Naive thymus-derived CD4-positive, alpha-beta T cell (primary cell): Measurements from ENCODE around the gene TTC7B. TPM values are rescaled to one million over a fixed set of nuclear protein-coding genes. Genes with fewer than 3 reads are reported as not detected.
A peak's percentile ranks its signal among the peaks of the same experiment; 100 is the strongest.
"Not testable (repeated sequence)": the region's sequence is repeated elsewhere in the genome, so short reads cannot be mapped to it uniquely, and the experiment has no call there.

Source experiments
- ATAC-seq: fragments of 150-1000 bp; cut with Tn5 transposase; 2 replicates; pipeline ENCODE4 v1.10.0; 2021; ENCODE audit warnings: mild to moderate bottlenecking, moderate library complexity
- CTCF ChIA-PET: fragments of 350-600 bp; sonication (Branson Sonifier 250); formaldehyde crosslinking; loops from one replicate; lab custom pipeline; 2021; ENCODE audit warnings: antibody characterized with exemption; lab: Charles Lee
- POLR2A ChIA-PET: fragments of 350-600 bp; sonication (Branson Sonifier 250); formaldehyde crosslinking; loops from one replicate; lab custom pipeline; 2021; ENCODE audit warnings: antibody characterized with exemption, inconsistent platforms; lab: Charles Lee
- DNase-seq, 9 donors: peaks; one replicate each; pipeline versions ENCODE4 v3.0.0 to v3.0.0-alpha.2; 2020 to 2022; ENCODE audit warnings: mixed read lengths in 1 of 9
- H3K27ac ChIP-seq: one replicate; pipeline ENCODE4 v1.7.0; 2013; ENCODE audit warnings: mild to moderate bottlenecking, low read depth, low read length, moderate library complexity
- H3K27me3 ChIP-seq, 2 donors: one replicate each; pipeline ENCODE4 v1.7.0; 2013; ENCODE audit warnings: low read length in 2 of 2, mild to moderate bottlenecking in 2 of 2, moderate library complexity in 2 of 2; ENCODE audit not compliant: control insufficient read depth in 2 of 2, insufficient read depth in 2 of 2
- H3K36me3 ChIP-seq, 3 experiments: 1 replicate in 2 of 3; 2 replicates in 1 of 3; pipeline ENCODE4 v1.7.0; 2013; ENCODE audit warnings: low read length in 3 of 3, mild to moderate bottlenecking in 3 of 3, moderate library complexity in 1 of 3; ENCODE audit not compliant: insufficient read depth in 3 of 3, control insufficient read depth in 2 of 3
- H3K4me1 ChIP-seq, 2 donors: one replicate each; pipeline ENCODE4 v1.7.0; 2013; ENCODE audit warnings: low read length in 2 of 2, mild to moderate bottlenecking in 2 of 2, moderate library complexity in 1 of 2; ENCODE audit not compliant: control insufficient read depth in 2 of 2, insufficient read depth in 2 of 2
- H3K4me3 ChIP-seq: 2 replicates; pipeline ENCODE4 v1.7.0; 2013; ENCODE audit warnings: mild to moderate bottlenecking, low read length
- H3K9me3 ChIP-seq, 3 experiments: 1 replicate in 2 of 3; 2 replicates in 1 of 3; pipeline ENCODE4 v1.7.0; 2013; ENCODE audit warnings: low read length in 3 of 3; ENCODE audit not compliant: control insufficient read depth in 2 of 3
- H3K27ac Mint-ChIP-seq, 9 donors: one replicate each; pipeline ENCODE4 v1.8.0; 2020 to 2022; ENCODE audit warnings: mixed read lengths in 9 of 9, mild to moderate bottlenecking in 8 of 9, moderate library complexity in 5 of 9, inconsistent platforms in 2 of 9
- H3K27me3 Mint-ChIP-seq, 5 donors: one replicate each; pipeline ENCODE4 v1.8.0; 2021 to 2022; ENCODE audit warnings: mixed read lengths in 5 of 5, mild to moderate bottlenecking in 1 of 5
- H3K36me3 Mint-ChIP-seq, 5 donors: one replicate each; pipeline ENCODE4 v1.8.0; 2020 to 2022; ENCODE audit warnings: mixed read lengths in 5 of 5, mild to moderate bottlenecking in 3 of 5, inconsistent platforms in 1 of 5
- H3K4me1 Mint-ChIP-seq, 7 donors: one replicate each; pipeline ENCODE4 v1.8.0; 2020 to 2022; ENCODE audit warnings: mixed read lengths in 7 of 7, mild to moderate bottlenecking in 3 of 7, inconsistent platforms in 1 of 7
- H3K4me3 Mint-ChIP-seq, 10 donors: one replicate each; pipeline ENCODE4 v1.8.0; 2020 to 2022; ENCODE audit warnings: mild to moderate bottlenecking in 10 of 10, mixed read lengths in 10 of 10, moderate library complexity in 6 of 10, inconsistent platforms in 2 of 10
- H3K9me3 Mint-ChIP-seq, 11 donors: one replicate each; pipeline ENCODE4 v1.8.0; 2020 to 2022; ENCODE audit warnings: mixed read lengths in 11 of 11, mild to moderate bottlenecking in 4 of 11, inconsistent platforms in 1 of 11, moderate library complexity in 1 of 11
- intact Hi-C, 2 donors: fragments of 100-400 bp; cut with micrococcal nuclease; formaldehyde crosslinking; loops; one replicate each; pipeline ENCODE4 v1.15.1; 2023
- polyA plus RNA-seq, 2 donors: library from polyadenylated mRNA; unstranded; fragments of 300-500 nt; fragmentation: Illumina TruSeq; gene quantifications; one replicate each; pipeline ENCODE4 v1.2.3, GENCODE V29; 2021
- total RNA-seq, 6 experiments: library from RNA in 5 of 6; stranded (reverse) in 5 of 6; gene quantifications; 1 replicate in 5 of 6; 2 replicates in 1 of 6; pipeline ENCODE4 v1.2.3 and lab custom pipeline; 2021 to 2026

TTC7B gene
- total and polyA plus RNA-seq, 7 experiments from 2014 or later: 0.08 to 9.5 (median 3.4) TPM; not detected in 2

DNA sequence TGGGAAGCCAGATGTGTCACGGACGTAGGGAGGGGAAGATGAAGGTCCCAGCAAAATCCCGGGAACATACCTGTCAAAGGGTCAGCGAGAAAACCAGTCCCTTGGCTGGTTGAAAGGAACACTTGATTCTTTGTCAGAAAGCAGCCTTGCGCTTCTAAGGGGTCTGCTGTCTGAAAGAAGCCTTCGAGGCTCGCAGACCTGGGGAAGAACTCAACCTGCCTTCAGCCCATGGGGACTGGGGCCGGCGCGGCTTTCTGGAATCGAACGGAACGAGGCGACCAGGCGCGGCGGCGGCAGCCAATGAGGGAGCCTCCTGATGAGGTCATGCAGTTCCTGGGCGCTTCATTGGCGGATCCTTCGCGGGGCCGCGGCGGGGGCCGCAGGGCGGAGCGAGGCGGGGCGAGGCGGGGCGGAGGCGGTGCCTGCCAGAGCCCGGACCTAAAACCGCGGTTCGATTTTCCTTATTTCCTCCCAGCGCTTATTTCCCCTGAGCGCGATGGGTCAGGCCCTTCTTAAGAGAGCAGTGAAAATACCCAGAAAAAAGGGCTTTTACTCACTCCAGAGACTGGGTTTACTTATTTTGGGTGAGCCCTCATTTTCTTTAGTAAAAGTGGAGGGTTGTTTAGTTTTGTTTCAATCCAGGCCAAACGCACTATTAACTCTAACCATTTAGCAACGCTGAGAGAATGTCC lies 11.8 kb upstream of the TTC7B start:
- Mint-ChIP-seq H3K4me3 (peak overlapping the region; percentile 69 to 91 (median 84)), H3K36me3 (peaks cover 0 to 16% (median 0%) of the 10 kb centered on the region in 5 donors), H3K27ac (peak overlapping the region; percentile 79 to 96 (median 86)), H3K27me3 (peaks cover 0 to 3% (median 0%) of the 10 kb centered on the region in 5 donors), H3K9me3 (peaks cover 0 to 19% (median 12%) of the 10 kb centered on the region in 11 donors), H3K4me1 (peaks cover 7 to 28% (median 18%) of the 10 kb centered on the region in 7 donors)
- Histone ChIP-seq H3K36me3 (no peaks in the 10 kb centered on the region), H3K9me3 (peaks cover 0 to 4% (median 0%) of the 10 kb centered on the region in 3 experiments), H3K4me1 (peaks cover 14% of the 10 kb centered on the region in 2 donors), H3K27me3 (no peaks in the 10 kb centered on the region), H3K4me3 (peak overlapping the region; percentile 61), H3K27ac (peak overlapping the region; percentile 69)
- ChIA-PET CTCF (no interaction called here), POLR2A (interaction anchor here (0.7 kb wide), 1 partner anchor 70 kb away, joined by 3 read pairs; no protein-coding TSS in a partner anchor)
- intact Hi-C loops: loop anchor here (1.0 to 10.0 kb wide), 11 partner anchors 12 to 873 kb away; partner anchors contain the start of genes EFCAB11 (in 2 of the 2), RPS6KA5 (in 2 of the 2), TDP1 (in 2 of the 2) and CALM1 (in 1 of the 2)
- DNase-seq (peak; percentile 83 to 94 (median 85)), ATAC-seq (peak; percentile 100)

GRCh38 chr14:90823542-90823941 lies 7.3 kb upstream of the TTC7B start:
- Mint-ChIP-seq H3K36me3 (peaks cover 0 to 13% (median 0%) of the 10 kb centered on the region in 5 donors), H3K9me3 (peaks cover 0 to 24% (median 12%) of the 10 kb centered on the region in 11 donors), H3K4me1 (peaks cover 0 to 22% (median 17%) of the 10 kb centered on the region in 7 donors)
- intact Hi-C loops: loop anchor here (10.0 kb wide), 1 partner anchor 869 kb away; the partner anchor contains the start of genes EFCAB11 (in 2 of the 2) and TDP1 (in 2 of the 2)
- H3K27ac Mint-ChIP-seq, H3K4me3 Mint-ChIP-seq, H3K27me3 Mint-ChIP-seq, H3K27me3 ChIP-seq, CTCF ChIA-PET, POLR2A ChIA-PET, H3K27ac ChIP-seq, ATAC-seq, H3K36me3 ChIP-seq, H3K9me3 ChIP-seq, DNase-seq, H3K4me3 ChIP-seq: not testable (repeated sequence)
- peaks cover 7 to 18% of the 10 kb centered on the region in 2 donors for H3K4me1 ChIP-seq

DNA sequence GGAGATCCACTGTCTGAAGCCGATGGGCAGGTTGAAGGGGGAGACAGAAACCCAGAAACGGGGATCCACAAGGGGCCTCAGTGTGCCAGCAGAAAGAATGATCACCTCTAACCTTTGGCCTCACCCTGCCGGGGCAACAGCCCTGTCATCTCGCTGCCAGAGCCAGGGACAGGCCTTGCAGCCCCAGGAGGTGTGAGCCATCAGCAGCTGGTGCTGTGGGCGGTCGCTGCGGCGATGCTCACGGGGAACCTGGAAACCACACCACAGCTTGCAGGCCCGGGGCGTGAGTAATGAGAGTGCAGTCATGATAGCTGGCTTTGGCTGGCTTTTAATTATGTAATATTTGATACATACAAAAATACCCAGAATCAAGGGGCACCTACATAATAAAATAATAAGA lies 4.7 kb upstream of the TTC7B start:
- Mint-ChIP-seq H3K27me3 (peaks cover 5 to 21% (median 6%) of the 10 kb centered on the region in 5 donors), H3K36me3 (peaks cover 0 to 9% (median 0%) of the 10 kb centered on the region in 5 donors), H3K4me3 (no peak overlapping the region), H3K27ac (no peak overlapping the region), H3K4me1 (peaks cover 0 to 12% (median 8%) of the 10 kb centered on the region in 7 donors), H3K9me3 (peaks cover 0 to 24% (median 12%) of the 10 kb centered on the region in 11 donors)
- H3K27ac ChIP-seq: no peak overlapping the region
- H3K36me3 ChIP-seq: no peaks in the 10 kb centered on the region
- intact Hi-C loops: loop anchor here (10.0 kb wide), 1 partner anchor 866 kb away; the partner anchor contains the start of genes EFCAB11 (in 2 of the 2) and TDP1 (in 2 of the 2)
- H3K9me3 ChIP-seq: peaks cover 0 to 4% (median 0%) of the 10 kb centered on the region in 3 experiments
- peak; percentile 79 for ATAC-seq
- CTCF ChIA-PET: no interaction called here
- DNase-seq: peak in 3 of 9 donors; percentile 16 to 71 (median 20)
- H3K4me3 ChIP-seq: no peak overlapping the region
- H3K27me3 ChIP-seq: peaks cover 0 to 4% of the 10 kb centered on the region in 2 donors
- POLR2A ChIA-PET: interaction anchor here (0.6 kb wide), 1 partner anchor 38 kb away, joined by 4 read pairs; no protein-coding TSS in a partner anchor
- H3K4me1 ChIP-seq: peaks cover 0 to 10% of the 10 kb centered on the region in 2 donors

DNA sequence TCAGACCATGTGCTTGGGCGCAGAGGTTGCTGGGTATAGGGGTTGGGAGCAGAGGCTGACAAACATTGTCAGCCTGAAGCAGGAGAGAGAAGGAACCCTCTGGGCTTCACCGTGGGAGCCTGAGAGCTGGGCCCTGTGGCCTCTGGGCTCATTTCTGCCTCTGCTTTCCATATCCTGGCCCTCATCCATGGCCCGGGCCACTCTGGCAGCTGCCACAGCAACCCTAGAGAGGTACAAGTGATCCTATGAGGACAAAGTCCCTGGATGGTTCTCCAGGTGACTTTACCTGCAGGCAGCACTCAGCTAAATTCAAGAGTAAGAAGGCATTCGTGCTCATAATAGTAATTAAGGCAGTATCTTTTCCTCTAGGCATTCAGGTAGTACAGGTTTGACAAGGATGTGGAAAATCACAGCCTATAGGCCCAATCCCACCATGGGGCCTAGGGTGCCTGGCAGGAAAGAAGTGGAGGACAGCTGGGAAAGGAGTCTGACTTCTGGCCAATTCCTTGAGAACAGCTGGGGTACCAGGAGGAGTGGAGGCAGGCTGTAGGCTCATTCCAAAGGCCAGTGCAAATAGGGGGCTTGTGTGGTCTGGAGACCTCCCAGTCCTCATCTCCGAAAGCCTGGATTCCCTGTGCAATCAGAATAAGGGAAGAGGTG lies 3.6 kb upstream of the TTC7B start:
- no peak overlapping the region for H3K27ac Mint-ChIP-seq
- intact Hi-C loops: loop anchor here (10.0 kb wide), 1 partner anchor 865 kb away; the partner anchor contains the start of genes EFCAB11 (in 2 of the 2) and TDP1 (in 2 of the 2)
- H3K4me3 Mint-ChIP-seq: peak overlapping the region in 1 of 10 donors; percentile 3
- H3K4me1 ChIP-seq: peaks cover 4 to 10% of the 10 kb centered on the region in 2 donors
- peaks cover 0 to 6% (median 0%) of the 10 kb centered on the region in 5 donors for H3K36me3 Mint-ChIP-seq
- no peak overlapping the region for H3K27ac ChIP-seq
- ATAC-seq: no peak
- H3K9me3 Mint-ChIP-seq: peaks cover 0 to 20% (median 9%) of the 10 kb centered on the region in 11 donors
- peaks cover 0 to 4% of the 10 kb centered on the region in 2 donors for H3K27me3 ChIP-seq
- no peak for DNase-seq
- ChIA-PET CTCF (no interaction called here), POLR2A (no interaction called here)
- no peak overlapping the region for H3K4me3 ChIP-seq
- H3K4me1 Mint-ChIP-seq: peaks cover 4 to 16% (median 13%) of the 10 kb centered on the region in 7 donors
- peaks cover 5 to 30% (median 6%) of the 10 kb centered on the region in 5 donors for H3K27me3 Mint-ChIP-seq
- no peaks in the 10 kb centered on the region for H3K36me3 ChIP-seq
- peaks cover 0 to 4% (median 0%) of the 10 kb centered on the region in 3 experiments for H3K9me3 ChIP-seq

DNA sequence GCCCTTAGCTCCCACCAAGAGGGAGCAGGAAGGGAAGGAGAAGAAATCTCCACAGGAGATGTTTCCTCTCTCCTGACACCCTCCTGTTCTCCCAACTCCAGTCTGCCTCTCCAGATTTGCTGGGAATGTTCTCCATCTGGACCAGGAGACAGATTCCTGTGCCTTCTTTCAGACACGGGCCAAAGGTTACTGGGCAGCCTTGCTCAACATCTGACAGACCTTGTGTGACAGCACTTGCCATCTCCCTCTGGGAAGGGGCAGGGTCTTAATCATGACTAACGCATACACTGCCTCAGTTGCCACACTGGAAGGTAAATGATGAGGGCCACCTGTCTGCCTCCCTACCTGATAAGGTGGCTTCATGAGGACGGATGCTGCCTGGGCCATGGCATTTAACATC lies 2.5 kb upstream of the TTC7B start:
- peaks cover 5 to 40% (median 6%) of the 10 kb centered on the region in 5 donors for H3K27me3 Mint-ChIP-seq
- ChIA-PET CTCF (interaction anchor here (0.9 kb wide), 1 partner anchor 60 kb away, joined by 3 read pairs; no protein-coding TSS in a partner anchor), POLR2A (no interaction called here)
- peak overlapping the region in 2 of 10 donors; percentile 25 to 56 for H3K4me3 Mint-ChIP-seq
- H3K36me3 Mint-ChIP-seq: no peaks in the 10 kb centered on the region
- peaks cover 4 to 10% of the 10 kb centered on the region in 2 donors for H3K4me1 ChIP-seq
- peaks cover 4 to 16% (median 13%) of the 10 kb centered on the region in 7 donors for H3K4me1 Mint-ChIP-seq
- H3K36me3 ChIP-seq: no peaks in the 10 kb centered on the region
- peaks cover 0 to 12% (median 2%) of the 10 kb centered on the region in 11 donors for H3K9me3 Mint-ChIP-seq
- no peak overlapping the region for H3K27ac ChIP-seq
- DNase-seq: no peak
- no peak overlapping the region for H3K27ac Mint-ChIP-seq
- peaks cover 0 to 4% of the 10 kb centered on the region in 2 donors for H3K27me3 ChIP-seq
- ATAC-seq: no peak
- no peak overlapping the region for H3K4me3 ChIP-seq
- intact Hi-C loops: no loop called here
- H3K9me3 ChIP-seq: peaks cover 0 to 2% (median 0%) of the 10 kb centered on the region in 3 experiments
